D721Med (cell line): ENCODE measurements around the gene NAALADL2.

Source experiments
- DNase-seq: peaks from one replicate; pipeline ENCODE4 v3.0.0; 2011; ENCODE audit warnings: low spot score; ENCODE audit not compliant: insufficient read length
- FAIRE-seq: peaks from 2 replicates; lab custom pipeline; 2011; peaks lifted over from hg19 to GRCh38; lab: Jason Lieb, UNC
- TF ChIP-seq, protein P1 (sequence below): IDR thresholded peaks from 2 replicates; pipeline ENCODE4 v1.5.1; 2012; ENCODE audit warnings: mild to moderate bottlenecking, control low read depth; ENCODE audit not compliant: insufficient read depth; ENCODE audit errors: missing control alignments

NAALADL2 gene

DNA sequence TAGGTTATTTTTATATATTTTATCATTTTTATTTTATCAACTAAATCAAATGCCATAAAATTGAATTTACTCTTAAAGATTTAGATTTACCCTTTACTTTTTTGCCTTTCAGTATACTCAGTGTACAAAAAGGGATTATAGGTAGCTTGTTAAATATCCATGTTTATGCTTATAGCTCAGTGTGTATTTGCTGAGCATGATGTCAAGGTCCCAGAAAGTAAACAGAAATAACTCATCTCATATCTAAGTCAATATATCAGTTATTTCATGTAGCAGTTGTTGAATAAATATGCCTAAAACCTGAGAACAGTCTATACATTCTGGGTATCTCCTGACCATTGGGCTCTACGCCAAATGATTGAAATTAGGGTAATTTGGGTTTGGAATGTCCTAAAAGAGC, 693.8 kb downstream of the NAALADL2 start:
- DNase-seq (no peak), FAIRE-seq (no peak)
- TF ChIP-seq, protein P1, sequence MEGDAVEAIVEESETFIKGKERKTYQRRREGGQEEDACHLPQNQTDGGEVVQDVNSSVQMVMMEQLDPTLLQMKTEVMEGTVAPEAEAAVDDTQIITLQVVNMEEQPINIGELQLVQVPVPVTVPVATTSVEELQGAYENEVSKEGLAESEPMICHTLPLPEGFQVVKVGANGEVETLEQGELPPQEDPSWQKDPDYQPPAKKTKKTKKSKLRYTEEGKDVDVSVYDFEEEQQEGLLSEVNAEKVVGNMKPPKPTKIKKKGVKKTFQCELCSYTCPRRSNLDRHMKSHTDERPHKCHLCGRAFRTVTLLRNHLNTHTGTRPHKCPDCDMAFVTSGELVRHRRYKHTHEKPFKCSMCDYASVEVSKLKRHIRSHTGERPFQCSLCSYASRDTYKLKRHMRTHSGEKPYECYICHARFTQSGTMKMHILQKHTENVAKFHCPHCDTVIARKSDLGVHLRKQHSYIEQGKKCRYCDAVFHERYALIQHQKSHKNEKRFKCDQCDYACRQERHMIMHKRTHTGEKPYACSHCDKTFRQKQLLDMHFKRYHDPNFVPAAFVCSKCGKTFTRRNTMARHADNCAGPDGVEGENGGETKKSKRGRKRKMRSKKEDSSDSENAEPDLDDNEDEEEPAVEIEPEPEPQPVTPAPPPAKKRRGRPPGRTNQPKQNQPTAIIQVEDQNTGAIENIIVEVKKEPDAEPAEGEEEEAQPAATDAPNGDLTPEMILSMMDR: no peak

DNA sequence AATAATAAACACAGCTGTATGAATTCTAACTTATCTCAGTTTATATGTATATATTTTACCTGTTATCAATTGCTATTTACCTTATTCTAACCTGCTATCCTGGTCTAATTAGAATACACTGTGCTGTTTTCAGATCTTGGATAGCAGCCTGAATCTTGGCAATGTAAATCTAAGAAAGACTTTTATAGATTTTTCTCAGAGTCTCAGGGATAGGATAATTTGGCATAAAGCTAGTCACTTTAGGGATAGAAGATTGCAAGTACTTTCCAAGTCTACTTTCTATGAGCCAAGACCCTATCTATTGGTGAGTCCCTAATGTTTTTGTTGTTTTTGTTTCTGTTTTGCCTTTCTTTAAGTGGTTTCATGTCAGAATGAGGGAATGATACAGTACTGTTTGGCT, 695.7 kb downstream of the NAALADL2 start:
- TF ChIP-seq, protein P1: no peak
- DNase-seq (no peak), FAIRE-seq (no peak)

DNA sequence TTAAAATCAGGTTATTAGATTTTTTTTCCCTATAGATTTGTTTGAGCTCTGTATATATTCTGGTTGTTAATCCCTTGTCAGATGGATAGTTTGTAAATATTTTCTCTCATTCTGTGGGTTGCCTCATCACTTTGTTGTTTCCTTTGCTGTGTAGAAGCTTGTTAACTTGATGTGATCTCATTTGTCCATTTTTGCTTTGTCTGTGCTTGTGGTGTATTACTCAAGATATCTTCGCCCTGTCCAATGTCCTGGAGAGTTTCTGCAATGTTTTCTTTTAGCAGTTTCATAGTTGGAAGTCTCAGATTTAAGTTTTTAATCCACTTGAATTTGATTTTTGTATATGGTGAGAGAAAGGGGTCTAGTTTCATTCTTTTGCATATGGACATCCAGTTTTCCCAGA, 699.1 kb downstream of the NAALADL2 start:
- FAIRE-seq (no peak), DNase-seq (no peak)
- TF ChIP-seq, protein P1: no peak

DNA sequence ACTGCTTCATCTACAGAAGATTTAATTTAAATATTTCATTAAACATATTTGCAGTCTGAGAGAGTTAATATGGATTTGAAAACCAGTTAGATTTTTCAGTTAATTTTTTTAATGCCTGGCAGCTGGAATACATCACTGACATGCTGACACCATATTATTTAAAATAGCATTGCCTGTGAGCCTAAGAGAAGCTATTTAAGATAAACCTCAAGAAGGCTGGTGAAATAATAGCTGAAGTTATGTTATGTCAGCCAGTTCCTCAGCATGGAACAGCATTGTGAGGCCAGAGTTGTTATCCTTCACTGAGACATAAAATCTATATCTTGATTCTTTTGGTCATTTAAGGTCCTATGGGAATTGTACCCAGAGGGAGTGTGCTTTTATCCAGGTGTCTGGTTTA, 705.2 kb downstream of the NAALADL2 start:
- DNase-seq (no peak), FAIRE-seq (no peak)
- TF ChIP-seq, protein P1: no peak

DNA sequence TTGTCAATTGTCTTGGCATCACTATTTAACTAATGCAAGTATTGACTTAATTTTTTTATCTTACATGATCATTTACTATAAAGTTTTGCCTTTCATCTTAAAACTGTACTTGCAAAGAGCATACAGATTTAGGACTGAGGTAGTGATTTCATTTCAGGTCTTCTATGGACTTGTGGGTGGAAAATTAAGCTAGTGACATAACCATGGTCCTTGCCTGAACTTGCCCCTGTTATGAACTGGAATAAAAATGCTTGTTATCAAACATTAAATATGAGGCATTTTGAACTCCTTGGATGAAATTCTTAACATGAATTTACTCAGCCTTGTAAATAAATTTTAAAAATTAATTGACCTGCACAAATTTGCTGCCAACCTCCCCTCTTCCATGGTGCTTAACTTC, 712.0 kb downstream of the NAALADL2 start:
- FAIRE-seq (no peak), DNase-seq (no peak)
- TF ChIP-seq, protein P1: no peak

DNA sequence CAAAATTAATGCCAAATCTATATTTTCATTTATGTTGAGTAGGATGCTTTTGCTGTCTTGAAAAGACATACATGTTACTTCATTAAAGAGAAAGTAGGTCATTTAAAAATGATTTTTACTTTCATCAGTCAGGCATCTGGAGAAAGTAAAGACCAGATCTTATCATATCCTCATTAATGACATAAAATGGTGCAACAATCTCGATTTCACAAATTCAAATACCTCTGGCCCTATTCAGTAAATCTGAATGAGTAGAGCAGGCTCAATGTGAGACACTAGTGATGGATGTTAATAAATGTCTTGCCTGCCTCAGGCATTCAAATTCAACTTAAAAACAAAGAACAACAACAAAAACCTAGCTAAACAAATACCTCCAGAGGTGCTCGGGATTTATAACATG, 714.1 kb downstream of the NAALADL2 start:
- TF ChIP-seq, protein P1: no peak
- DNase-seq (no peak), FAIRE-seq (no peak)

DNA sequence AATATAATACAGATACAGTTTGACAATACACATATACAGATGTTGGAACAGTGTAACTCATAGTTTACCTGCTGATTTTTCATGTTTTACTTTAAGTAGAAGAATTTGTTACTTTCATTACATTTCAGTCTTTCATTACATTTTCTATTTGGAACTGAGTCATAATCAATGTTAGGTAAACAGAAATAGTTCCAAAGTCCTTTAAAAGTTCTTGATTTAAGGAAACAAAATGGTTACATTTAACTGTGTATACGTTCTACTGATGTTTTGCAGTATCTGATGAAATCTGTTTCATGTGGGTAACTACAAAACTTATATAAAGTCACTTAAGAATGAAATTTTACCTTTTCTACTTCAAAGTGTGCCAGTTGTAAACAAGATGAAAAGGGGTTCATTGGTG, 721.2 kb downstream of the NAALADL2 start:
- TF ChIP-seq, protein P1: no peak
- FAIRE-seq (no peak), DNase-seq (no peak)
